NB4 (cell line): ENCODE results near the gene ZFHX3.

Source experiments
- MYC ChIP-seq: IDR thresholded peaks from 2 replicates; pipeline ENCODE4 v1.6.1; 2011; ENCODE audit warnings: low read depth, low read length
- POLR2A ChIP-seq: IDR thresholded peaks from 2 replicates; pipeline ENCODE4 v1.6.1; 2011; ENCODE audit warnings: mild to moderate bottlenecking; ENCODE audit not compliant: insufficient read length; ENCODE audit errors: extremely low read depth
- TF ChIP-seq, protein P1 (sequence below): IDR thresholded peaks from one replicate; pipeline ENCODE4 v1.5.1; 2012; ENCODE audit warnings: low read depth, low read length
- TF ChIP-seq, protein P2 (sequence below): IDR thresholded peaks from 2 replicates; pipeline ENCODE4 v1.6.1; 2011; ENCODE audit warnings: low read depth, low read length

DNA sequence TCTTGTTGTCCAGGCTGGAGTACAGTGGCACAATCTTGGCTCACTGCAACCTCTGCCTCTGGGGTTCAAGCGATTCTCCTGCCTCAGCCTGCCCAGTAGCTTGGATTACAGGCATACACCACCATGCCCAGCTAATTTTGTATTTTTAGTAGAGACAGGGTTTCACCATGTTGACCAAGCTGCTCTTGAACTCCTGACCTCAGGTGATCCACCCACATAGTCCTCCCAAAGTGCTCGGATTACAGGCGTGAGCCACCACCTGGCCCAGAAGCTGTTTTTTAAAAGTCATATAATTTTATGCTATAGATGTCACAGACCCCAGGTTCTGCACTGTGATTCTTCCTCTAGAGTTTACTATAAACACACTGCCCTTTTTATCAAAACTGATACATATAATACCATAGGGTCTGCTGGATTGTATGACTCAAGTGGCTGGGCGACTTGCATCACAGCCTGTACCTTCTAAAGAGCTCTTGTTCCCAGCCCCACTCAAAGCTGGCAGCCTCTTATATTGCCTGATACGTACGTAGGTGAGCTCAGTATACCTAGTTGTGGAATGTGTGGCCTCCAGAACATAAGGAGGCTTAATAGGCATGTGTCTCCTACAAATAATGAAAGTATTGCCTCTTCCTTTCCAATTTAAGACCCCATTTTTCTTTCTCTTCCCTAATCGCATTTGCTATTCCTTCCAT, 295.8 kb downstream of the ZFHX3 start:
- TF ChIP-seq, protein P1, sequence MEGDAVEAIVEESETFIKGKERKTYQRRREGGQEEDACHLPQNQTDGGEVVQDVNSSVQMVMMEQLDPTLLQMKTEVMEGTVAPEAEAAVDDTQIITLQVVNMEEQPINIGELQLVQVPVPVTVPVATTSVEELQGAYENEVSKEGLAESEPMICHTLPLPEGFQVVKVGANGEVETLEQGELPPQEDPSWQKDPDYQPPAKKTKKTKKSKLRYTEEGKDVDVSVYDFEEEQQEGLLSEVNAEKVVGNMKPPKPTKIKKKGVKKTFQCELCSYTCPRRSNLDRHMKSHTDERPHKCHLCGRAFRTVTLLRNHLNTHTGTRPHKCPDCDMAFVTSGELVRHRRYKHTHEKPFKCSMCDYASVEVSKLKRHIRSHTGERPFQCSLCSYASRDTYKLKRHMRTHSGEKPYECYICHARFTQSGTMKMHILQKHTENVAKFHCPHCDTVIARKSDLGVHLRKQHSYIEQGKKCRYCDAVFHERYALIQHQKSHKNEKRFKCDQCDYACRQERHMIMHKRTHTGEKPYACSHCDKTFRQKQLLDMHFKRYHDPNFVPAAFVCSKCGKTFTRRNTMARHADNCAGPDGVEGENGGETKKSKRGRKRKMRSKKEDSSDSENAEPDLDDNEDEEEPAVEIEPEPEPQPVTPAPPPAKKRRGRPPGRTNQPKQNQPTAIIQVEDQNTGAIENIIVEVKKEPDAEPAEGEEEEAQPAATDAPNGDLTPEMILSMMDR: no peak
- TF ChIP-seq POLR2A: no peak
- TF ChIP-seq, protein P2, sequence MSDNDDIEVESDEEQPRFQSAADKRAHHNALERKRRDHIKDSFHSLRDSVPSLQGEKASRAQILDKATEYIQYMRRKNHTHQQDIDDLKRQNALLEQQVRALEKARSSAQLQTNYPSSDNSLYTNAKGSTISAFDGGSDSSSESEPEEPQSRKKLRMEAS: no peak
- TF ChIP-seq MYC: no peak
